Uterus (tissue), 2 donors: ENCODE data around the gene ARHGEF10L.

ENCODE experiments used
- CTCF ChIP-seq, 4 experiments: fragments of 200-600 bp in 2 of 4; fragments of 450-650 bp in 2 of 4; sonication (generic) in 2 of 4; IDR thresholded peaks; one replicate each; pipeline ENCODE4 v1.5.1; 2016 to 2019; ENCODE audit warnings: antibody characterized with exemption in 4 of 4, mild to moderate bottlenecking in 2 of 4, moderate library complexity in 1 of 4
- POLR2A ChIP-seq, 2 donors: fragments of 450-650 bp; IDR thresholded peaks; one replicate each; pipeline ENCODE4 v1.6.1; 2016; ENCODE audit warnings: antibody characterized with exemption in 2 of 2, mild to moderate bottlenecking in 1 of 2, moderate library complexity in 1 of 2

GRCh38 chr1:17663646-17664045 is 124.1 kb downstream of the ARHGEF10L start:
- TF ChIP-seq CTCF (IDR thresholded peaks at IDR 0.05) (no peak), POLR2A (IDR thresholded peaks at IDR 0.05) (no peak)
